Activated T-cell treated with anti-CD3 and anti-CD28 coated beads, Interleukin-2, amount 50 U/mL, for 1 hour (primary cell): ENCODE measurements around the gene PADI3.
"Not testable (repeated sequence)": the region's sequence is repeated elsewhere in the genome, so short reads cannot be mapped to it uniquely, and the experiment has no call there.

Experiments used
- DNase-seq: peaks from one replicate; pipeline ENCODE4 v3.0.0-alpha.2; 2020

Gene PADI3

DNA sequence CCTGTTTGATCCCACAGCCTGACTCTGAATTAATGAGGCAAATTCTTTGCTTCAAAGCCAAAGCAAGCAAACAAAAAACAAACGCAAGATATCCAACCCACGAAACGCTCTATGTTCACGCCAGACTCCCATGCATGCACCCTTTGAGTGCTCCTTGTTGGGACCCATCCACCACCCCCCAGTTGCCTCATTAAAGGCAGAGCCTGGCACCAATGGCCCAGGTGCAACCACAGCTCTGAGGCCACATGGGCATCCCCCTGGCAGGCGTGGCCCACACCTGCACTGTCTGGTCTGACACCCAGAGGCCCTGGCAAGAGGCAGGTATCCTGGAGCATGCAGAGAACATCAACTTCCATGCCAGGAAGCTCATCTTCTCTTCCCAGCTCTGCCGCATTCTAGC lies 58.0 kb downstream of the PADI3 start:
- DNase-seq = no peak

- no peak for DNase-seq
Observed at GRCh38 chr1:17307329-17307728, 58.4 kb downstream of the PADI3 start.

DNA sequence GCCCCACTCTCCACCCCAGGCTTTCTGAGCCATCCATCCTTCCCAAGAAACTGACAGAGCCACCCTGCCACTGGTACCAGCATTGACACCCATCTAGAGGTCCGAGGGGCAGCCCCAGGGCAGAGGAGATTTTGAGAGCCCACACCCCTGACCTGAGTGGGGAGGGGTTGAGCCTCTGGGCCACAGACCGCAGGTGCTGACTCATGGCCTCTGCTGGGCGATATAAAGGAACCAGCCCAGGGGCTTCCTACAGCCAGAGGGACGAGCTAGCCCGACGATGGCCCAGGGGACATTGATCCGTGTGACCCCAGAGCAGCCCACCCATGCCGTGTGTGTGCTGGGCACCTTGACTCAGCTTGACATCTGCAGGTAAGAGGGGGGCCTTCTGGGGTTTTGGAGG lies 59.0 kb downstream of the PADI3 start, which contains the start of gene PADI4:
PADI4 (plus strand) TSS at position 252 of the 400 bp plus-strand sequence; CDS start at position 278, 26 bp downstream.
- no peak for DNase-seq

GRCh38 chr1:17308593-17308992 lies 59.7 kb downstream of the PADI3 start:
- no peak for DNase-seq

DNA sequence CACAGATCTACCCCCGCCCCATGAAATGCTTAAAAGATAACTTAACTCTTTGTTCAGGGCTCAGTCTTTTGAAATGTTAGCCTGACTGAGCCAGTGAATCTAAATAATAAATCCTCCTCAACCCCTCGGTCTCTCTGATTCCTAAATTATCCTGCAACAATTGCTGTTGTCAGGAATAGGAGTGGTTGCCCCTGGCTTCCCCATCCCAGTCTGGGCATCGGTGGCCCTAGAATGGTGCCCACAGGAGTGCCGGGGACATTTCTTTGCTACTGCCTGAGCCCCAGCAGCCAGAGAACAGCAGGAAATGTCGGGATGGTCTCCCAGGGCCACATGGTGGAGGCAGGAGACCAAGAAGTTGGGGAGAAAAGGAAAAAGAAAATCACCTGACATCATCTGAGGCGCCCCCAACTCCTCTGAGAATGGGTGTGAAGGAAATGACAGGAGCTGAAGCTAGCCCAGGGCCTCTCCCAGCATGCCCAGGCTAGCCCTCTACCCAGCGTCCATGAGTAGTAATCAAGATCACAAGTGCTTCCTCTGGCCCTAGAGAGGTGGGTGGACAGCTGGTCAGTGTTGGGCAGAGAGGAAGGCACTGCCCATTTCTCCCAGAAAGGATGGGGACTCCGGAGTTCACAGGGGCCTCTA lies 60.6 kb downstream of the PADI3 start:
- DNase-seq = no peak

DNA sequence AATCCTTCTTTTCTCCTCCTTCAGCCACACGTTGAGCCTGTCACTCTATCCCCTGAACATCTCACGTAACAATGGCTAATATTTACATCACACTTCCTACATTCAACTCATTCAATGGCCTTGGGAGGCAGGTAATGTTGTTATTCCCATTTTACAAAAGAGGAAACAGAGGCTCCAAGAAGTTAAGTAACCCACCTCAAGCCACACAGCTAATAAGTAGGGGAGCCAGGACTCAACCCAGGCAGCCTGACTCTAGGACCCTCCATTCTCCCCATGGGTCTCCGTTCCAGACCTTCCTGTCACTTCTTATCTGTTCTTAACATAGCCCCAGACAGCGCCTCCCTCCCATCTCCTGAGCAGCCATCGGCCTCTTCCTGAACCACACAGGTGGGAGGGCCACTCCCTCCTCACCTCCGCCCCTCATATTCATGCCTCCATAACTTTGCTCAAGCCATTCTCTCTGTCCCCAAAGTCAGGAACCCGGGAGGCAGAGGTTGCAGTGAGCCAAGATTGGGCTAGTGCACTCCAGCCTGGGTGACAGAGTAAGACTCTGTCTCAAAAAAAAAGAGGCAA lies 61.3 kb downstream of the PADI3 start:
- DNase-seq = no peak

- DNase-seq = no peak
Observed at GRCh38 chr1:17313530-17314309, 64.8 kb downstream of the PADI3 start.

GRCh38 chr1:17314491-17314971 lies 65.6 kb downstream of the PADI3 start:
- no peak for DNase-seq

GRCh38 chr1:17315542-17316130 lies 66.7 kb downstream of the PADI3 start:
- DNase-seq = no peak

DNA sequence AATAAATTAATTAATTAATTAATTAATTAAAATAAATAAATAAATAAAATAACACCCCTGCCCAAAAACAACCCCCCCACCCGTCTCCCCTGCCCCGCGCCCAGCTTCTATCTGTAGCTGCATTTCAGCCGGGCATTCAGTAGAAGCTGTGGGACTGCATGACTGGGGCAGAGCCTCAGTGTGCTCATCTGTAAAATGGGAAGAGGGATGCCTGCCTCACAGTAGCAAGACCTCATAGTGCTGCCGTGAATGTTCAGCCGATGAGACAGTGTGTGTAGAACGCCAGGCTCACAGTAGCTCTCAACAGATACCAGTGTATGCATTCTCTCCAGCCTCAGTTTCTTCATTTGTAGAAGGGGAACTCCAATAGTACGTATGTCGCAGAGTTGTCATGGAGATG lies 67.8 kb downstream of the PADI3 start:
- no peak for DNase-seq

GRCh38 chr1:17318262-17318661 lies 69.4 kb downstream of the PADI3 start:
- DNase-seq = no peak

GRCh38 chr1:17319561-17320350 lies 70.9 kb downstream of the PADI3 start:
- no peak for DNase-seq

DNA sequence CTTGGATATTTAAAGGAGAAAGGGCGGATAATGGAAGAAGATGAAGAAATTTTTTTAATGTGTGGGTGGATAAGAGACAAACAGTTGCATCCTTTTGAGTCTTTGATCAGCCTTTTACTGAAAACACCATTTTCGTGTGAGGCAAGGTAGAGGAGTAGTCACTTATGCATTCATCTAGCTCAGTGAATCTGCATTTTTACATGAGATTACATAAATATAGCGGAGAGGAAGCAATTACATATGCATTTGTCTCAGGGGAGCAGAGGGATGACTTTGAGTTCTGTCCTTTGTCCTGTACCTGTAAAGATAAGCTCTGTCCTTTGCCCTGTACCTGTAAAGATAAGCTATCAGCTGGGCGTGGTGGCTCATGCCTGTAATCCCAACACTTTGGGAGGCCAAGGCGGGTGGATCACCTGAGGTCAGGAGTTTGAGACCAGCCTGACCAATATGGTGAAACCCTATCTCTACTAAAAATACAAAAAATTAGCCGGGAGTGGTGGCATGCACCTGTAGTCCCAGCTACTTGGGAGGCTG lies 73.0 kb downstream of the PADI3 start:
- DNase-seq = not testable (repeated sequence)

DNA sequence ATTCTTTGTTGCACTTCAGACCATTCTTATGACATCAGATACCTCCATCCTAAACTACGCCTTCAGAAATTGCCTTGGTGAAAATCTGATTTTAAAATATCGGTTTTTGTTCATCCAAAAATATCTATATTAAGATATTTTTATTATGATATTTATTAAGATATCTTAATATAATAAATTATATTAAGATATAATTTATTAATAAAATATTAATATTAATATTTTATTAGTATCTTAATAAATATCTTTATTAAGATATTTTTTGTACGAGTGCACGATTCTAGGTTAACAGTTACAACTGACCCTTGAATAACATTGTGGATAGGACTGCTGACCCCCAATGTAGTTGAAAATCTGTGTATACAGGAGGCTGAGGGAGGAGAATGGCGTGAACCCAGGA lies 80.0 kb downstream of the PADI3 start:
- no peak for DNase-seq

- DNase-seq = no peak
Observed at GRCh38 chr1:17329610-17330009, 80.7 kb downstream of the PADI3 start.

DNA sequence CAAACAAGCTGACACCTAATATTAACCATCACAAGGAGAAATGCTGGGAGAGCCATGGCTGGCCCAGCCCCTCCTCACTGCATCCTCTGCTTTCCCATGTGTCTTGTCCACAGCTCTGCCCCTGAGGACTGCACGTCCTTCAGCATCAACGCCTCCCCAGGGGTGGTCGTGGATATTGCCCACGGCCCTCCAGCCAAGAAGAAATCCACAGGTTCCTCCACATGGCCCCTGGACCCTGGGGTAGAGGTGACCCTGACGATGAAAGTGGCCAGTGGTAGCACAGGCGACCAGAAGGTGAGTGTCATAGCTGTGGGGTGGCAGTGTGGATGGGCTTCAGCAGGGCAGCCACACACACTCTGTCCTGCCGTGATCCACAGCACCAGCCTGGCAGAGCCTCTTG lies 82.0 kb downstream of the PADI3 start:
- no peak for DNase-seq

DNA sequence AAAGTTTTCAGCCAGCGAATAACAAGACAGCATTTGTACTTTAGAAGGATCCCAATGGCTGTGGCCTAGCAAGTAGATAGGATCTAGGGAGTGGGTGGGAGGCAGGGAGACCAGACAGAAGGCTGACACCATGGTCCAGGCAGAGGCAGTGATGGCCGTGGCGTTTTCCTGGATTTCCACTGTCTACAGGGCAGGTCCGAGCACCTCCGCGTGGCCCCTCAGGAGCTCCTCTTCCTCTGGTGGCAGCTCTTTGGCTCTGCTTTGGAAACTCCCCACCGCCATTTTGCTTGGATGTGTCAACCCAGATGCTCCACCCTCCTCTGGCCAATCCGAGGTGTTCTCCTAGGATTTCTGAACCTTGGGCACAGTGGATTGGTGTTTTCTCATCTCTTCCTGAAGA lies 84.2 kb downstream of the PADI3 start:
- no peak for DNase-seq
